Measurements from ENCODE around the gene ASAP3.

The ASAP3 gene

GRCh38 chr1:23483321-23484252 lies at the start of gene ASAP3:
Gene ASAP3 (minus strand): TSS chr1:23484179. CDS start chr1:23484133, 46 bp downstream.
- DNase-seq (ENCODE audit: low read depth): no peak

- DNase-seq (ENCODE audit: low read depth): no peak
Observed at GRCh38 chr1:23533246-23534023, 49.5 kb upstream of the ASAP3 start.

- DNase-seq (ENCODE audit: low read depth): no peak
Observed at GRCh38 chr1:23531562-23532094, 47.6 kb upstream of the ASAP3 start.

- peak; percentile 75 for DNase-seq (ENCODE audit: low read depth)
Observed at GRCh38 chr1:23530747-23531561, 47.0 kb upstream of the ASAP3 start, which contains the start of gene E2F2. Gene E2F2 (minus strand): TSS chr1:23531233. CDS start chr1:23530793, 440 bp downstream.

- DNase-seq (ENCODE audit: low read depth): peak; percentile 32
Observed at GRCh38 chr1:23530087-23530746, 46.2 kb upstream of the ASAP3 start.

GRCh38 chr1:23529146-23530086 lies 45.4 kb upstream of the ASAP3 start:
- no peak for DNase-seq (ENCODE audit: low read depth)

GRCh38 chr1:23528250-23528978 lies 44.4 kb upstream of the ASAP3 start:
- peak; percentile 79 for DNase-seq (ENCODE audit: low read depth)

GRCh38 chr1:23527900-23528249 lies 43.9 kb upstream of the ASAP3 start:
- DNase-seq (ENCODE audit: low read depth): no peak

- DNase-seq (ENCODE audit: low read depth): no peak
Observed at GRCh38 chr1:23527366-23527765, 43.4 kb upstream of the ASAP3 start.

GRCh38 chr1:23526329-23527041 lies 42.5 kb upstream of the ASAP3 start:
- no peak for DNase-seq (ENCODE audit: low read depth)

GRCh38 chr1:23525558-23526250 lies 41.7 kb upstream of the ASAP3 start:
- no peak for DNase-seq (ENCODE audit: low read depth)

- DNase-seq (ENCODE audit: low read depth): no peak
Observed at GRCh38 chr1:23524716-23525401, 40.9 kb upstream of the ASAP3 start.

- DNase-seq (ENCODE audit: low read depth): no peak
Observed at GRCh38 chr1:23524163-23524562, 40.2 kb upstream of the ASAP3 start.

GRCh38 chr1:23522244-23522982 lies 38.4 kb upstream of the ASAP3 start:
- DNase-seq (ENCODE audit: low read depth): no peak

GRCh38 chr1:23521588-23521987 lies 37.6 kb upstream of the ASAP3 start:
- no peak for DNase-seq (ENCODE audit: low read depth)

GRCh38 chr1:23517581-23517980 lies 33.6 kb upstream of the ASAP3 start:
- DNase-seq (ENCODE audit: low read depth): no peak

- DNase-seq (ENCODE audit: low read depth): no peak
Observed at GRCh38 chr1:23515905-23516304, 31.9 kb upstream of the ASAP3 start.
